Kidney tubule cell (primary cell): ENCODE results near the gene PATZ1.
A peak's percentile ranks its signal among the peaks of the same experiment; 100 is the strongest.
"Not testable (repeated sequence)": the region's sequence is repeated elsewhere in the genome, so short reads cannot be mapped to it uniquely, and the experiment has no call there.

ENCODE experiments used
- DNase-seq: peaks from one replicate; pipeline ENCODE4 v3.0.0-alpha.2; 2018; ENCODE audit warnings: low spot score

The PATZ1 gene

DNA sequence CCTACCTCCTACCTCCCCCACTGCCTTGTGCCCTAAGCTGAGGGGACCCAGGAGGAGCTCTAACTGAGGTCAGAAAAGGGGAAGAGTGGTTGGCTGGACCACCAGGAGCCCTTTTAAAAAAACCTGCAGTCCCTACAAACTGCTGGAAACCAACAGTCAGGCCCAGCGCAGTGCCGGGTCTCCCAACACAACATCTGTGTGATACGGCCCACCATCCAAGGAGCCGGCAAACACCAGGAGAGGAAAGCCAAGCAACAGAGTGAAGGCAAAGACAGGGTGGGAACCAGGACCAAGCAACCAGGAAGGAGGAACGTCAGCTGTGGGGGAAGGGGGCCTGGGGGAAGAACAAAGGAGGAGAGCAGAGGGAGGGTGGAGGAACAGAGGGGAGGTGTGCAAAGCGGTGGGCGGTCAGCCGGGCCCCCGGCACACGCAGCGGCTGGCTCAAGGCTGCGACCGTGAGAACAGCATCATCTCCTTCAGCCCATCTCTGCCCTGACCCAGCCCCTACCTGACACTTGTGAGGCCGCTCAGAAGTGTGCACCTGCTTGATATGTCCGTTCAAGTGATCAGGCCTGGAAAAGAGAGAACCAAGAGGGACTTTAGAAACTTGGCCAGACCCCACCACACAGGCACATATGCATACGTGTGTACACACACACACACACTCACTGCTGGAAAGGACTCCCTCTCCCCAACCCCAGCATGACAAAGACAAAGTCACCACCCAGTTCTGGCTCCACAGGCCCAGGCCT, 3.6 kb downstream of the PATZ1 start:
- peak; percentile 34 for DNase-seq

DNA sequence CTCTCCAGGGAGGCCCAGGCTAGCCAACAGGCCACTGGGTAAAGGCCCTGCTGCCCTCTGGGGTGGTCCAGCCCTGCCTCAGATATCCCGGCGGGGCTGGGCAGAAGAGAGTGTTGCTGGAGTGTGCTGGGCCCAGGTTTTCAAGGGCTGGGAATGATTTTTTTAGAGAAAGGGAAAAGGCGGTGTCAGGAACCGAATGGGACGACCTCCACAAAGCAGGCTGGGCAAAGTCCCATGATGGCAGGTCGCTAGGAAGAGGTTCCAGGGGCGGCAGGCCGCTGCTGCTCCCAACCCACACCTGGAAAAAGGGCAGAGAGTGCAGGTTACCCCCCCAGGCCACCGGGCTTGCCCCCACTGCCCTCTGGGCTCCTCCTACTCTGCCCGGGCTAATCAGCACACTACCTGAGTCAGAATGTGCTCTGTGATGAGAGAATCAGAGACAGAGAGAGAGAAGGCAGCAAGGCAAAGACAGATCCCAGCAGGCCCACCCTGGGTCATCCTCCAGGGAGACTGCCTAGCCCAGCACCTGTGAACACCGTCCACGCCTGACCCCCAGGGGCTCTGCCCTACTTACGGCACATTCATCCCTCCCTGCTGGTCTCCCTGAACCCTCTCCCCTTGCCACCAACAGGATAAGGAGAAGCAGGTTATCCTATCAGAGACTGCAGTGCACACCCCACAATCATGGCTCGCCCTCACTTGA, 4.6 kb downstream of the PATZ1 start:
- DNase-seq: no peak

DNA sequence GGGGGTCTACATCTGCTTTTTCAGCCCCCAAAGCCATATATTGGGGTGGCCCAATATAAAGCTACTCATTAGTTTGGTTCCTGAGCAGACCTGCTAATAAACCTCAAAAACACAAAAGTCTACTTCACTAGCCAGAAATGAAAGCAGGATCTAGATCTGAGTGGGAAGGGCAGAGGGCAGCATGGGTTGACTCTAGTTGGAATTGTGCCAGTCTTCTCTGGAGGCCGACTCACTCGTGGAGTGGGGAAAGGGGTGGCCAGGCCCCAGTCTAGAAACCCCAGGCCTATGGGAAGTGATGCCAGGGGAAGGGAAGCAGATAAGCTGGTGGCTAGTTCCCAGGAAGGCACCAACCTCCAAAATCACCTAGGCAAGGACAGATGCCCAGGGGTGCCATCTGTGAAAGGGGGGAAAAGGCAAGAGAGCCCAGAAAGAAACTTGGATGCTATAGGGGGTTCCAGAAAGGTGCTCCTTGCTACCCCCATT, 5.3 kb downstream of the PATZ1 start:
- DNase-seq: no peak

- no peak for DNase-seq
These were observed 5.8 kb downstream of the PATZ1 start for GRCh38 chr22:31340360-31340759.

GRCh38 chr22:31339148-31339832, 6.9 kb downstream of the PATZ1 start:
- no peak for DNase-seq

DNA sequence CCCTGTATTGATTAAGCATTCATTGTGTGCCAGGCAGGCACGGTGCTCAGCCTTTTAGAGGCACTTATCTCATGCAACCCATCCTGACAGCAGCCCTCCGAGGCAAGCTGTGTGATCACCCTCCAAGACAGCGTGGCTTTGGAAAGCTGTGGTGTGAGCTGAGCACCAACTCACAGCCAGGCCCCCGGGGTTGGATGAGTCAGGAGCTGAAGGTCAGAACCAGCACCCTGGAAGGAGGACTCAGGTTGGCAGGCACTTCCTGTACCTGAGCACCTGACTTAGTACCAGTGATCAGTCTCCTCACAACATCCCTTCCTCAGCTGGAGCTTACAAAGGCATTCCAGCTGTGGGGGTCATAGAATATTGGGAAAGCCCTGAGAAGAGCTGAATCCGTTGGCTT, 9.0 kb downstream of the PATZ1 start:
- peak; percentile 86 for DNase-seq

- no peak for DNase-seq
These were observed 11.8 kb downstream of the PATZ1 start for GRCh38 chr22:31334329-31334728.

DNA sequence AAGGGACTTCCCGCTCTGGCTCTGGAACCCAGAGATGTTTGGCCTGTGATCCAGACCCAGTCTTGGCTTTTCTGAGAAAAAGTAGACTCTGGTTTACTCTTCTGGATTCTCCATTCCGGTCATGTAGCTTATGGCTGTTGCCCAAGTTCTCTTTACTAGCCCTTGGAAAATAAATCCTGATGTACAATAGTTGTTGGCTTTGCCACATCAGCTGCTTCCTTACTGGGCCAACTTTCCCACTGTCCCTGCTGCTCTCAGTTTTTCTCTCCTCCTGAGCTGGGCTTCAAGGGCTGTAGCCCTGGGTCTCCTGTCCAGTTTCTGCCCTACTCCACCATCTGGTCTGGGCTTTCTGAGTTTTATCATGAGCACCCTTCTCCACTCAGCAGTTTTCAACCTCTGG, 12.5 kb downstream of the PATZ1 start:
- DNase-seq: no peak

DNA sequence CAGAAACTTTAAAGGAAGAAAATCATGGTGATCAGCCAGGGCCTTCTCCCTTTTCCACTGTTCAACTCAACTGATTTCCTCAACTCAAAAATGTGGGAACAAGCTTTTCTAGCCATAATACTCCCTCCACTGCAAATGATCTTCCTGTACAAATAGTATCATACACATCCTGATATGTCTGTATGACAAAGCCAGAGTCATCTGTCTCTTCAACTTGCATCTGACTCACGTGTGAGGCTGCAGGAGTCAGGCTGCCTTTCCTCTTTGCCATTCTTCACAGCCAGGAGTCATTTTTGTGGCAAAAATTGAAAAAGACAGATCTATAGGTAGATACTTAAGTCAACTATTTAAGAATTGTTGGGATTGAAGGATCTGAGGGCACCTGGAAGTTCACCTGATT, 13.3 kb downstream of the PATZ1 start:
- peak; percentile 61 for DNase-seq

DNA sequence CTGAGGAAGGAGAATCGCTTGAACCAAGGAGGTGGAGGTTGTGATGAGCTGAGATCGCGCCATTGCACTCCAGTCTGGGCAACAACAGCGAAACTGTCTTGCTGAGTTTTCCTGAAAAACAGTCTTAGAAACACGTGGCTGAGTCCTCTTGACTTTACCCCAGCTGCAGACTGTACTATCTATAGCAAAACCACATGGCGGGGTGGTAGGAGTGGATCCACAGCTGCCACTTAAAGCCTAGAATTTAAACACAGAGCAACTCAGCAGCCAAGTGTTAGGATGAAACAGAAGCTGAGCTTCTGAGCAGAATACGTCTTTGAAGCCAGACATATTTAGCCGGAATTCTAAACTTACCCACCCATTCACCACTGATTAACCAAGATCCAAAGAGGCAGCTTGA, 14.1 kb downstream of the PATZ1 start:
- DNase-seq: no peak

DNA sequence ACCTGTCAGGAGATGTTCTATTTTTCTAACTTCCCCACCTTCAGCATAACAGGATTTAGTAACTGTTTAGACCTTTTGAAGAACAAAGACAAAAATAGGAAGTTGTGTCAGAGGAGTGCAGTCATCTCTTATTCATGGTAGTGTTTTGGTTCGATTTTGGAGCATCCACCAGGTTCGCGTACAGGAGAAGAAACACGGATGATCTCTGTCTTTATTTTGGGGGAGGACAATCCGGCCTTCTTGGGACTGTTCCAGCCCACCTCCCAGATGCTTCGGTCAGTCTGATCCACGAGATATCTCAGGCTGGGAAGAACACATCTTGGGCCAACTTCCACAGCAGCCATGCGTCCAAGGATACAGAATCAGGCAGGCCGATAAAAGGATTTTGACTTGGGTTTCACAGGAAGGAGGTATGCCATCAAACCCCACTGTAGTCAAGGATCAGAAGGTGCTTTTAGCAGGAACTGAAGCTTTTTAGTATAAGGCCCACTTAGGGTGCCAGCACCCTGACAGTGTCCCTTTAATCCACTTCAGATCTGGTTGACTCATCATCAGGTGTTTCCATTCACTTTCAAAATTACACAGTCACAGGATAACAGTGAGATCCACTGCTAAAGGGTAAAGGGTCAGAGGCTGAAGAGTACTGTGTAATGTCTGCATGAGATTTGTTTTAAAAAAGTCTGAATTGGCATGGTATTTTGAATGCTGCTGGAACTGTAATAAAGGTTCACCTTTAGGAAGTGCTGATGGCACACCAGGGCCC, 16.5 kb downstream of the PATZ1 start:
- DNase-seq: no peak

GRCh38 chr22:31329029-31329428, 17.1 kb downstream of the PATZ1 start:
- peak; percentile 44 for DNase-seq

- no peak for DNase-seq
These were observed 17.6 kb downstream of the PATZ1 start for GRCh38 chr22:31328544-31328960.

- DNase-seq: no peak
These were observed 18.2 kb downstream of the PATZ1 start for GRCh38 chr22:31327806-31328543.

GRCh38 chr22:31326877-31327276, 19.3 kb downstream of the PATZ1 start:
- no peak for DNase-seq

- DNase-seq: no peak
These were observed 22.3 kb downstream of the PATZ1 start for GRCh38 chr22:31323578-31324550.

DNA sequence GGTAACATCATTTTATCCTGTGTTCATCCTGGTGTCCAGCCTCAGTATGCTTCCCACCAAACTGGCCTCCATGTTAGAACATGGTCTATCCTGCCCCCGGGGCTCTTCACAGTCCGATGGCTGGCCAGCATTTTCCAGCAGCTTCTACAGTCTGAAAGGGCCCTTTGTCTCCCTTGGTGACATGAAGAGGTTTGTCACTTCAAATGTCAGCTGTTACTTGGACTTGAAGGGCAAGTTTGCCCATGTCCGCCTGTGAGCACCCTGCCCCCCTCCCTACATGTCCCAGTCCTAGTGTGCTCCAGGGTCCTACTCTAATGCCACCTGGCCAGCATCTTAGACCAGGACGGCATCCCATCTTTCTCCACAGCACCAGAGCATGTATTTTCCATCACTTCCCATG, 24.7 kb downstream of the PATZ1 start:
- no peak for DNase-seq

DNA sequence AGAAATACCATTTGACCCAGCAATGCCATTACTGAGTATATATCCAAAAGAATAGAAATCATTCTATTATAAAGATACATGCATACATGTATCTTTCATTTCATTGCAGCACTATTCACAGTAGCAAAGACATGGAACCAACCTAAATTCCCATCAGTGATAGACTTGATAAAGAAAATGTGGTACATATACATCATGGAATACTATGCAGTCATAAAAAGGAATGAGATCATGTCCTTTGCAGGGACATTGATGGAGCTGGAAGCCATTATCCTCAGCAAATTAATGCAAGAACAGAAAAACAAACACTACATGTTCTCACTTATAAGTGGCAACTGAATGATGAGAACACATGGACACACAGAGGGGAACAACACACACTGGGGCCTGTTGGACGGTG, 31.9 kb downstream of the PATZ1 start:
- DNase-seq: not testable (repeated sequence)

DNA sequence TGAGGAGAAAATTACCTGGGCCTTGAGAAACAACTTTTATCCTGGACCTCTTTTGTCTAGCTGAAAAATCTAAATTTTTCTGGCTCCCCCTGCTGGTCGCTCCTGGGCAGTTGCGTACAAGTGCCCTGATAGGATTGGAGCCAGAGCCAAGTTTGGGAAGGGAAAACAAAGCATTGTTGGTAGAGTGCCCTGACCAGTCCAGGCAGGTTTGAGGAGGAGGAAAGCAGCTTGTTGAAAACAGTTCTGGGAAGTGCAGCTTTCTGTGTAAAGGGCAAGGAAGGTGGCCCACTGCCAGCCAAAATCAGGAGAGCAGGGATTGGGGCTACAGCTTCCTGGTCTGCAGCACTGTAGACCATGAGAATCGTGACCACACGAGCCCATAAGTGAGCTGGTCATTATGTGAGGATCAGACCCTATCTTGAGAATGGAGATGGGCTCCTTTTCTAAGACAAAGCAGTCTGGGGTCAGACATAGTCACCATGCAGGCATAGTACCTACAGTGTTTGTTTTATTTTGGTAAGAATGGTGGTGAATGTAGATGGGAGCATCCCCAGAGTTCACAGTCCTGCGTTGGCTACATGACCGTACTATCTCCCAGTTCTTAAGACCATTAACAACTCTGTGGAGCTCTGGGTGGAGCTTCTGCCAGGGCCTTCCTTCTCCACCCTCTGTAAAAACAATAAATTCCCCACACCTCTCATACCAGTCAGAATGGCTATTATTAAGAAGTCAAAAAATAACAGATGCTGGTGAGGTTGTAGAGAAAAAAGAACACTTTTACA, 32.6 kb downstream of the PATZ1 start:
- peak; percentile 66 for DNase-seq
